PC-3 (cell line): ENCODE data around the gene EFCC1. TPM values are rescaled to one million over a fixed set of nuclear protein-coding genes. Genes with fewer than 3 reads are reported as not detected.

Source experiments
- ATAC-seq: fragments of 200-7000 bp; cut with Tn5 transposase; 2 replicates; pipeline ENCODE4 v1.9.1; 2020; ENCODE audit warnings: mild to moderate bottlenecking, moderate library complexity
- BruUV-seq: library from RNA; stranded (reverse); fragments of 400-500 nt; replicated peaks from 2 replicates; lab custom pipeline; 2021; lab: Mats Ljungman, UMichigan
- CTCF ChIA-PET: fragments of 300-600 bp; sonication (Branson Sonifier 250); formaldehyde crosslinking; loops from one replicate; lab custom pipeline; 2022; ENCODE audit warnings: antibody characterized with exemption; lab: Charles Lee
- POLR2A ChIA-PET: fragments of 300-600 bp; sonication (Branson Sonifier 250); formaldehyde crosslinking; loops from one replicate; lab custom pipeline; 2022; ENCODE audit warnings: antibody characterized with exemption; ENCODE audit not compliant: unreplicated experiment; lab: Charles Lee
- DNase-seq: peaks from one replicate; pipeline ENCODE4 v3.0.0-alpha.2; 2015
- H2AFZ ChIP-seq: fragments of 300-600 bp; sonication (generic); 2 replicates; pipeline ENCODE4 v1.6.0; 2016; ENCODE audit warnings: antibody characterized with exemption, low read length
- H3F3A ChIP-seq: fragments of 300-600 bp; sonication (generic); one replicate; pipeline ENCODE4 v1.6.0; 2017; ENCODE audit warnings: antibody characterized with exemption, low read length, control low read depth, mild to moderate bottlenecking; ENCODE audit not compliant: unreplicated experiment
- H3K27ac ChIP-seq: fragments of 300-600 bp; sonication (generic); 2 replicates; pipeline ENCODE4 v1.5.1; 2016; ENCODE audit warnings: mild to moderate bottlenecking, low read length
- H3K27me3 ChIP-seq: fragments of 300-600 bp; sonication (generic); 2 replicates; pipeline ENCODE4 v1.6.1; 2016; ENCODE audit warnings: low read length, mixed read lengths
- H3K36me3 ChIP-seq: fragments of 300-600 bp; sonication (generic); 2 replicates; pipeline ENCODE4 v1.6.1; 2016; ENCODE audit warnings: low read depth, mixed run types, low read length, mixed read lengths
- H3K4me1 ChIP-seq: fragments of 300-600 bp; sonication (generic); 2 replicates; pipeline ENCODE4 v1.5.1; 2016; ENCODE audit warnings: low read length; ENCODE audit not compliant: insufficient read depth
- H3K4me2 ChIP-seq: fragments of 300-600 bp; sonication (generic); 2 replicates; pipeline ENCODE4 v1.6.0; 2016; ENCODE audit warnings: low read length
- H3K4me3 ChIP-seq: fragments of 300-600 bp; sonication (generic); 2 replicates; pipeline ENCODE4 v1.5.1; 2016; ENCODE audit warnings: mild to moderate bottlenecking, low read length, mixed read lengths
- H3K79me2 ChIP-seq: fragments of 300-600 bp; sonication (generic); 2 replicates; pipeline ENCODE4 v1.6.1; 2017; ENCODE audit warnings: low read length, mixed read lengths
- H3K9ac ChIP-seq: fragments of 300-600 bp; sonication (generic); 2 replicates; pipeline ENCODE4 v1.6.0; 2016; ENCODE audit warnings: mild to moderate bottlenecking, low read length
- H3K9me2 ChIP-seq: fragments of 300-600 bp; sonication (generic); replicated peaks from 2 replicates; pipeline ENCODE4 v1.6.1; 2016; ENCODE audit warnings: mixed run types, low read length, mixed read lengths
- H3K9me3 ChIP-seq: fragments of 300-600 bp; sonication (generic); 2 replicates; pipeline ENCODE4 v1.6.1; 2016; ENCODE audit warnings: low read length, mixed read lengths
- H4K20me1 ChIP-seq: fragments of 300-600 bp; sonication (generic); 2 replicates; pipeline ENCODE4 v1.6.1; 2016; ENCODE audit warnings: low read length, mixed read lengths
- EZH2 ChIP-seq: fragments of 300-600 bp; sonication (generic); IDR thresholded peaks from one replicate; pipeline ENCODE4 v1.6.1; 2017; ENCODE audit warnings: antibody characterized with exemption, mild to moderate bottlenecking, low read length; ENCODE audit not compliant: unreplicated experiment
- EZH2phosphoT487 ChIP-seq: fragments of 300-600 bp; sonication (generic); IDR thresholded peaks from 2 replicates; pipeline ENCODE4 v1.6.1; 2018; ENCODE audit warnings: mild to moderate bottlenecking, antibody characterized with exemption, low read length, borderline replicate concordance
- intact Hi-C: fragments of 100-400 bp; cut with micrococcal nuclease; formaldehyde crosslinking; loops from 2 replicates; pipeline ENCODE4 v1.9.0; 2023
- total RNA-seq: library from RNA; depleted of rRNA; stranded (reverse); fragments of >200 nt; gene quantifications from 2 replicates; pipeline ENCODE4 v1.2.3, GENCODE V29; 2014
- TF ChIP-seq, protein P1 (sequence below): fragments of 300-600 bp; sonication (generic); conservative IDR thresholded peaks from 2 replicates; pipeline ENCODE4 v1.5.1; 2017; ENCODE audit warnings: antibody characterized with exemption, low read depth, mild to moderate bottlenecking, low read length

The EFCC1 gene
- total RNA-seq, 1 experiment from 2014 or later: not detected

DNA sequence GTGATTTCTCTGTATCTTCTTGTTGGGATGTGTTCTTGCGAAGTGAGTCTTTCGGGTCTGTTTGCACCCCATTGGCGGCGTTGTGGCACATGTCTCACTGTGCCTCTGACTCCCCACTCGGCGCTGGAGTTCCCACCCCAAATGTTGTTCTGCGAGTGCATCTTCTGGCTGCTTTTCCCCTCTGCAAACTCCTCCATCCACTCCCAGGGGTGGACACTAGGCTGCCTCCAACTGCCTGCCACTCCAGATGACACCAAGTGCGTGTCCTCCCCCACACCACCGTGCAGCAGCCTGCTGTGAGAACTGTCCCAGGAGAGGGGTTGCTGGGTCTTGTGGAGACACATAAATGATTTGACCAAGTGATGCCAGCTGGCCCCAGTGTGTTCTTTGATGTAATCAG is 17.6 kb downstream of the EFCC1 start:
- CTCF ChIA-PET: no interaction called here
- BruUV-seq: no TSS peak
- TF ChIP-seq, protein P1, sequence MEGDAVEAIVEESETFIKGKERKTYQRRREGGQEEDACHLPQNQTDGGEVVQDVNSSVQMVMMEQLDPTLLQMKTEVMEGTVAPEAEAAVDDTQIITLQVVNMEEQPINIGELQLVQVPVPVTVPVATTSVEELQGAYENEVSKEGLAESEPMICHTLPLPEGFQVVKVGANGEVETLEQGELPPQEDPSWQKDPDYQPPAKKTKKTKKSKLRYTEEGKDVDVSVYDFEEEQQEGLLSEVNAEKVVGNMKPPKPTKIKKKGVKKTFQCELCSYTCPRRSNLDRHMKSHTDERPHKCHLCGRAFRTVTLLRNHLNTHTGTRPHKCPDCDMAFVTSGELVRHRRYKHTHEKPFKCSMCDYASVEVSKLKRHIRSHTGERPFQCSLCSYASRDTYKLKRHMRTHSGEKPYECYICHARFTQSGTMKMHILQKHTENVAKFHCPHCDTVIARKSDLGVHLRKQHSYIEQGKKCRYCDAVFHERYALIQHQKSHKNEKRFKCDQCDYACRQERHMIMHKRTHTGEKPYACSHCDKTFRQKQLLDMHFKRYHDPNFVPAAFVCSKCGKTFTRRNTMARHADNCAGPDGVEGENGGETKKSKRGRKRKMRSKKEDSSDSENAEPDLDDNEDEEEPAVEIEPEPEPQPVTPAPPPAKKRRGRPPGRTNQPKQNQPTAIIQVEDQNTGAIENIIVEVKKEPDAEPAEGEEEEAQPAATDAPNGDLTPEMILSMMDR: no peak
- TF ChIP-seq EZH2phosphoT487 (no peak), EZH2 (no peak)

DNA sequence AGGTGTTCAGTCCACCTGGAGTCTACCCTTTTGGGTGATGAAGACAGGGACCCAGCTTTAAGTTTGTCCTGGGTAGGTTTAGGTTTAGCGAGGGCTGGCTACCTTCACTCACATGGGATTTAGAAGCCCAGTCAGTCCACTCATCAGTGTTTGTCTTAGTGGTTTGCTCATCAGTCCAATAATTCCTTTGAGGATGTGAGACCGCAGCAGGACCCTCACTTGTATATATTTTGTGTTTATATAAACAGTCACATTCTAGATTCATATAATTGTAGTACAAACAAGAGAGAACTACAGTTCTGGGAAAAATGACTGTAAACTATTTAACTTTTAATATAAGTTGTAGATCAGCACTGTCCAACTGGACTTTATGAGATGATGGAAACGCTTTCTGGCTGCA is 18.2 kb downstream of the EFCC1 start:
- POLR2A ChIA-PET: no interaction called here
- intact Hi-C loops: no loop called here
- ATAC-seq (no peak), DNase-seq (no peak)
- Histone ChIP-seq H4K20me1 (no peaks in the 10 kb centered on the region), H3K27me3 (no peaks in the 10 kb centered on the region), H3K9me2 (no peaks in the 10 kb centered on the region), H3K27ac (no peak overlapping the region), H2AFZ (no peak overlapping the region), H3F3A (no peaks in the 10 kb centered on the region), H3K79me2 (no peaks in the 10 kb centered on the region), H3K4me1 (peaks cover 5% of the 10 kb centered on the region), H3K36me3 (no peaks in the 10 kb centered on the region), H3K4me2 (no peak overlapping the region), H3K4me3 (no peak overlapping the region), H3K9me3 (no peaks in the 10 kb centered on the region), H3K9ac (no peak overlapping the region)
- CTCF ChIA-PET: interaction anchor here (0.7 kb wide), 1 partner anchor 300 kb away, joined by 5 read pairs; no protein-coding TSS in a partner anchor
- TF ChIP-seq, protein P1: no peak
- TF ChIP-seq EZH2phosphoT487 (no peak), EZH2 (no peak)
- BruUV-seq: no TSS peak

More for the DNA sequence above, 17.6 kb downstream of the EFCC1 start:
- Histone ChIP-seq H3K27ac (no peak overlapping the region), H3K36me3 (no peaks in the 10 kb centered on the region), H3K9me3 (no peaks in the 10 kb centered on the region), H3K4me3 (no peak overlapping the region), H3K79me2 (no peaks in the 10 kb centered on the region), H3K4me2 (no peak overlapping the region), H3K27me3 (no peaks in the 10 kb centered on the region), H3K9ac (no peak overlapping the region), H3K9me2 (no peaks in the 10 kb centered on the region), H4K20me1 (no peaks in the 10 kb centered on the region), H3F3A (no peaks in the 10 kb centered on the region), H3K4me1 (peaks cover 5% of the 10 kb centered on the region), H2AFZ (no peak overlapping the region)
- ATAC-seq (no peak), DNase-seq (no peak)
- POLR2A ChIA-PET: no interaction called here
- intact Hi-C loops: no loop called here

DNA sequence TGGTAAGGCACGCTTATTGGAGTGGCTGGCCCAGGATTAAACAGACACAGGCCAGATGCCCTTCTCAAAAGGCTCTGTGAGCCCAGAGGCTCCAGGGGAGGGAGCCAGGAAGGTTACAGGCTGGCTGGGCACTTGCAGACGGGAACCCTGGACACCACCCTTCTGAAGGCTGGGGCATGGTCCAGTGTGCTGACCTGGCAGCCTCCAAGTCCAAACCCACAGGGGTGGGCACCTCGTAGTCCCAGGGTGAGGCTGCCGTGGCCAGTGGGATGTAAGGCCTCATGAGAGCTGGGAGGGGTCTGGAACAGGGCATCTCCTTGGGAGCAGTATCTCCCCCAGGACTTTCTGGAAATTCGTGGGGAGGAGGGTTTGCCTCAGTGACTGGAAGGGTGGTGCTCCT is 19.6 kb downstream of the EFCC1 start:
- no peaks in the 10 kb centered on the region for H3K27me3 ChIP-seq
- H3K4me1 ChIP-seq: peaks cover 5% of the 10 kb centered on the region
- H3K4me2 ChIP-seq: no peak overlapping the region
- H3K79me2 ChIP-seq: no peaks in the 10 kb centered on the region
- ATAC-seq: no peak
- no peaks in the 10 kb centered on the region for H4K20me1 ChIP-seq
- no peak overlapping the region for H3K27ac ChIP-seq
- H3K9me3 ChIP-seq: no peaks in the 10 kb centered on the region
- intact Hi-C loops: loop anchor here (5.0 kb wide), 1 partner anchor 48 kb away; no protein-coding TSS in a partner anchor
- ChIA-PET POLR2A (no interaction called here), CTCF (no interaction called here)
- no peaks in the 10 kb centered on the region for H3F3A ChIP-seq
- no peak overlapping the region for H2AFZ ChIP-seq
- H3K4me3 ChIP-seq: no peak overlapping the region
- TF ChIP-seq EZH2phosphoT487: no peak
- TF ChIP-seq, protein P1: no peak
- no peak for TF ChIP-seq EZH2
- no peaks in the 10 kb centered on the region for H3K9me2 ChIP-seq
- no peak for DNase-seq
- H3K36me3 ChIP-seq: no peaks in the 10 kb centered on the region
- H3K9ac ChIP-seq: no peak overlapping the region
- BruUV-seq: no TSS peak
